HAP-1 (cell line): ENCODE results near the gene RXYLT1.
"Not testable (repeated sequence)": the region's sequence is repeated elsewhere in the genome, so short reads cannot be mapped to it uniquely, and the experiment has no call there.

ENCODE experiments used
- DNase-seq, 2 experiments: peaks; one replicate each; pipeline ENCODE4 v3.0.0-alpha.2; 2016 to 2020; ENCODE audit warnings: low spot score in 2 of 2
- H3K27me3 ChIP-seq: fragments of 250-450 bp; sonication (Bioruptor Pico); 2 replicates; pipeline ENCODE4 v1.5.1; 2020; ENCODE audit warnings: low read depth, mild to moderate bottlenecking, moderate library complexity
- H3K36me3 ChIP-seq: fragments of 250-450 bp; sonication (Bioruptor Pico); replicated peaks from 2 replicates; pipeline ENCODE4 v1.5.1; 2020; ENCODE audit warnings: mild to moderate bottlenecking
- H3K4me1 ChIP-seq: fragments of 250-450 bp; sonication (Bioruptor Pico); 2 replicates; pipeline ENCODE4 v1.5.1; 2020; ENCODE audit warnings: mild to moderate bottlenecking
- H3K4me3 ChIP-seq: fragments of 250-450 bp; sonication (Bioruptor Pico); 2 replicates; pipeline ENCODE4 v1.5.1; 2020; ENCODE audit warnings: mild to moderate bottlenecking, moderate library complexity
- H3K9me3 ChIP-seq: fragments of 250-450 bp; sonication (Bioruptor Pico); 2 replicates; pipeline ENCODE4 v1.5.1; 2020; ENCODE audit warnings: mild to moderate bottlenecking, moderate library complexity
- in situ Hi-C: fragments of 300-500 bp; cut with MboI; formaldehyde crosslinking; loops from 3 replicates; pipeline ENCODE4 v1.14.3; 2020; ENCODE audit warnings: low sequenced_read_pairs, inconsistent platforms, mixed read lengths

Gene RXYLT1

DNA sequence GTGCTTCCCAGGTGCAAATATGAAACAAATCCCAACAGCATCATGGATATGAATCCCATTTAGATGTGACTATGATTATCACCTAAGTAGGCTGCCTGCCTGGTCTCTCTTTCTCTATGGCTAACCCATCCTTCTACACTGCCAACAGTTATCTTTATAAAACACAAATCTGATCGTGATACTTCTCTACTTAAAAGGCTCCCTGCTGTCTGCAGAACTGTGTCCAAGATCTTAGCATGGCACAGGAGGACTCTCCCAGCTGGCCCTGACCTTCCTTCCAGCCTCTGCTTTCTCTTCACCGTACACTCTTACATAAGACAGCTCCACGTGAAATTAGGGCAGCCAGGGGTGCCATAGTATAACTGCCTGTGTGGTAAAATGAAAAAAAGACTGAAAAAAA lies 61.3 kb downstream of the RXYLT1 start:
- no peak overlapping the region for H3K4me3 ChIP-seq
- no peak for DNase-seq
- H3K4me1 ChIP-seq: peaks cover 6% of the 10 kb centered on the region
- H3K36me3 ChIP-seq: no peaks in the 10 kb centered on the region
- no peaks in the 10 kb centered on the region for H3K27me3 ChIP-seq
- no peaks in the 10 kb centered on the region for H3K9me3 ChIP-seq
- in situ Hi-C loops: loop anchor here (25.0 kb wide), 2 partner anchors 1254 to 1404 kb away; no protein-coding TSS in a partner anchor

DNA sequence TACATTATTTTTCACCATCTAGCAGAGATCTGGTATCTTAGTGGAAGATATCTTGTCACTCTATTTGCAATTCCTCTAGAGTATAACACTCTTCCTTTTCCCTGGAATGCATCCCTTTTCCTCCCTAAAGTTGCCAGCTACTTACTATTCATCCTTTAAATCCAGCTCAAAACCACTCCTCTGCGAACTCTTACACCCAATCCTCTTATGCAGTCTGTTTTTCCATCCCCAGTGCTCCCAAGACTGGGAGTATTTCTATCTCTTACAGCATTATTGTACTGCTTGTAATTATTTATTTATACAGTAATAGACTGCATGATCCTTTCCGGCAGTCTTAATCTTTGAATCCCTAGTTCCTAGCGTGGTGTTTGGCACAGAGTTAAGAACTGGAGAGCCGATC lies 61.9 kb downstream of the RXYLT1 start:
- H3K4me1 ChIP-seq: peaks cover 10% of the 10 kb centered on the region
- H3K9me3 ChIP-seq: no peaks in the 10 kb centered on the region
- H3K36me3 ChIP-seq: no peaks in the 10 kb centered on the region
- no peak overlapping the region for H3K4me3 ChIP-seq
- DNase-seq: no peak
- in situ Hi-C loops: loop anchor here (25.0 kb wide), 2 partner anchors 1254 to 1404 kb away; no protein-coding TSS in a partner anchor
- no peaks in the 10 kb centered on the region for H3K27me3 ChIP-seq

DNA sequence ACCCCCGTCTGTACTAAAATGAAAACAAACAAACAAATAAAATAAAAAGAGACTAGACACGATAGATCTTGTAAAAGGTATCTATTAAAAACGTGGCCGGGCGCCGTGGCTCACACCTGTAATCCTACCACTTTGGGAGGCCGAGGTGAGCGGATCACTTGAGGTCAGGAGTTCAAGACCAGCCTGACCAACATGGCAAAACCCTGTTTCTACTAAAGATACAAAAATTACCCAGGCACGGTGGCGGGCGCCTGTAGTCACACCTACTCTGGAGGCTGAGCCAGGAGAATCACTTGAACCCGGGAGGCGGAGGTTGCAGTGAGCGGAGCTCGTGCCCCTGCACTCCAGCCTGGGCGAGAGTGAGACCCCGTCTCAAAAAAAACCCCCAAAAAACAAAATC lies 63.0 kb downstream of the RXYLT1 start:
- in situ Hi-C loops: loop anchor here (25.0 kb wide), 2 partner anchors 1255 to 1405 kb away; no protein-coding TSS in a partner anchor
- H3K4me1 ChIP-seq, DNase-seq, H3K4me3 ChIP-seq, H3K27me3 ChIP-seq, H3K36me3 ChIP-seq, H3K9me3 ChIP-seq: not testable (repeated sequence)

DNA sequence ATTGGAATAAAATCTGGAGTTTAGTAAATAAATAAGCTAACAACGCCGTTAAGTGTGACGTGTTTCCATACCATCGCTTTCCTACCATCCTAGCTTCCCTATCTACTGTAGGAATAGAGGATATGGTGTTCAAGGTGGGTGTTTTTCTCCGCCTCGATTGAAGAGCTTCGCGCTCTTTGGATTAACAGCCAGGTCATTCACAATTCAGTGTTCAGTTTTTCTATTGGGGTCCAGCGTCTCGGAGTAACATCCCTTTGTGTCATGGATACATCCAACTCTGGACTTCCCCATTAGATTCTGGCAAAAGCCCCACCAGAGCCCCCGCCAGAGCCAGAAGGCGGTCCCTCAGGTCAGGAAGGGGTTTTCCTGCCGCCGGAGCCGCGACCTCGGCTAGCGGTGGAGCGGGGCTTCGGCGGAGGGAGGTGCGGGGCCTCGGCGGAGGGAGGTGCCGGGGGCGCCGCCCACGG lies 63.6 kb downstream of the RXYLT1 start:
- in situ Hi-C loops: loop anchor here (25.0 kb wide), 2 partner anchors 1256 to 1406 kb away; no protein-coding TSS in a partner anchor
- Histone ChIP-seq H3K4me3 (peak overlapping the region; percentile 84), H3K9me3 (no peaks in the 10 kb centered on the region), H3K4me1 (peaks cover 10% of the 10 kb centered on the region), H3K27me3 (no peaks in the 10 kb centered on the region), H3K36me3 (no peaks in the 10 kb centered on the region)
- no peak for DNase-seq

DNA sequence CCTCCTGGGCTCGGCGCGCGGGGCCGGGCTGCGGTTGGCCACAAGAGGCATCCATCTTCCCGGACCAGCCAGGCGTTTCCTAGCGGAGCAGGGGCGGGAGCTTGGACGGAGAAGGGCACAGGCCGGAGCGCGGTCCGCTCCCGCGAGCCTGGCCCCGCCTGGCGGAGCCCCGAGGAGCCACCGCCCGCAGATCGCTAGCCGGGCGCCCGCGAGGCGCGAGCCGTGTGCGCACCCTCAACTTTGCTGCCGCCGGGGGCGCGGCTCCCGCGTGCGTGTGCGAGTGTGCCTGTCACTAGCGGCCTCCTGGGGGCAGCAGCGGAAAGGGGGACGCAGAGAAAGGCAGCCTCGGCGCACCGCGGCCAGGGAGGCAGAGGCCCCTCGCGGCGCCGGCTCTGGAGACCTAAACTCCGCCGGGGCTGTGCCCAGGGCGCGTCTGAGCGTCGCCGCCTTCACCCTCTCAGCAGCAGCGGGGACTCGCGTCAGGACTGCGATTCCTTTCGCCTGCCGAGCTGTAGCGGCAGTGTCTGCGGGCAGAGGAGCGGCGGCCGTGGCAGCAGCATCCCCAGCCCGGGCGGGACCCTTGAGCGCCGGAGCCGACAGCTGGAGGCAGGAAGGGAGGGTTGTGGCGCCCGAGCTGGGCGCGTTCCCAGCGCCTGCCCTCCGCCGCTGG lies 64.1 kb downstream of the RXYLT1 start:
- Histone ChIP-seq H3K9me3 (no peaks in the 10 kb centered on the region), H3K4me1 (peaks cover 11% of the 10 kb centered on the region), H3K27me3 (no peaks in the 10 kb centered on the region), H3K4me3 (peak overlapping the region; percentile 84), H3K36me3 (no peaks in the 10 kb centered on the region)
- DNase-seq: peak; percentile 90 to 92
- in situ Hi-C loops: loop anchor here (25.0 kb wide), 2 partner anchors 1257 to 1407 kb away; no protein-coding TSS in a partner anchor

DNA sequence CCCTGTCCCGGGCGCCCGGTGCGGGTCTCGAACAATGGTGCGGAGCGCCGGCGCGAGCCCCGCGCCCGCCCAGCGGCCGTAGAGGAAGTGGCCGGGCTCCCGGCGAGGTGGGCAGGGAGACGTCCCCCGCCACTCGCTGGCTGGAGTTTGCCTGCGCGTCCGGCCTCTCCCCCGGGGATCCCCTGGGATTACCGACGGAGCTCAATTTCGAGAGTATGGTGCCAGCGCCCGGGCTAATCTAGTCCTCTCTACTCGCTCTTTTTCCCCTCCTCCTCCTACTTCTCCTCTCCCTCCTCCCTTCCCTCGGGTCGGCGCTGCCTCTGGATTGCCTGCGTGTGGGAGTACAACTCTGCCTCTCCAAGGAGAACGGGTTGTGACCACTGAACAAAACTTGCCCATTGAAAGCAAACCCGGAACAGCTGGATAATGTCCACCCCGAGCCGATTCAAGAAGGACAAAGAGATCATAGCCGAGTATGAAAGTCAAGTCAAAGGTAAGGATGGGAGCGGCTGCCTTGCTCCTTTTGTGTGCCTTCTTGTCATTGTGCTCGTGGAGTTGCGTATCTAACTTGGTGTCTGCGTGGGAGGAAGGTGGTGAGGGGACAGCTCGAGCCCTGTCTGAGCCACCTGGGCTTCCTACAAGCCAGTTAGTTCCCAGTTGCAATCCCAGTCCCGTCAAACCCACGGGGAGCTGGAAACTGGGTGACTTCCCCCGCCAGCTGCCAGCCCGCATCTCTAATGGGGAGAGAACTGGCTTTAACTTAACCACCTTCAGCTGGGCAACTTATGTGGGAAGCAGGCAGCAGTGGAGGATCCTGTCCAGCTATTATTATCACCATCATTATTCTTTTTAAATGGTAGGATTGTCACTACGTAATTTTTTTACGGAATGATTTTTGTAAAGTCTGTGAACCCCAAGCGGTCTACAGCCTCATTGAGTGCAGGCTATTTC lies 65.0 kb downstream of the RXYLT1 start, which contains the start of gene SRGAP1:
Gene SRGAP1, plus strand, starts transcription at position 310 of the 951 bp plus-strand sequence. Its CDS starts 117 bp downstream, at position 427.
- H3K27me3 ChIP-seq: no peaks in the 10 kb centered on the region
- in situ Hi-C loops: loop anchor here (25.0 kb wide), 2 partner anchors 1257 to 1407 kb away; no protein-coding TSS in a partner anchor
- H3K4me3 ChIP-seq: peak within 1 kb of the TSS; percentile 84
- peak; percentile 43 to 77 for DNase-seq
- H3K9me3 ChIP-seq: no peaks in the 10 kb centered on the region
- H3K36me3 ChIP-seq: no peaks in the 10 kb centered on the region
- H3K4me1 ChIP-seq: peaks cover 15% of the 10 kb centered on the region

DNA sequence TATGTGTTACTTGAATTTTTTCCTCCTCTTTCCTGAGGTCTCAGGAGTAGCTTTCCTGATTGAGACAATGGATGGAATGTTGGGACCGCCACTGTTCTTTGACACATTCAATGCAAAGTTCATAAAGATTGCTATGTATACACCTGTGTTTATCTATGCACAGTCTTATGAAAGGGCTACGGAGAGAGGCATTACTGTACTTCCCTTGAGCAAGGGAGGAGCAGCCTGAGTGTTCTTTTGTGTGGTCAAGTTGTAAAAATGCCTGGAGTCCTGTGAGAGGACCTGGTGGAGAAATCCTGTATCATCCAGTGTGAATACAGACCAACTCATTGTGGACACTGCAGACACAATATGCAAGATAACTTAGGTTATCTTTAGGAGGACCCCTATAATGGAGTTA lies 66.0 kb downstream of the RXYLT1 start:
- Histone ChIP-seq H3K4me3 (peak overlapping the region; percentile 84), H3K4me1 (peaks cover 17% of the 10 kb centered on the region), H3K9me3 (no peaks in the 10 kb centered on the region), H3K36me3 (no peaks in the 10 kb centered on the region), H3K27me3 (no peaks in the 10 kb centered on the region)
- in situ Hi-C loops: loop anchor here (25.0 kb wide), 2 partner anchors 1258 to 1408 kb away; no protein-coding TSS in a partner anchor
- peak; percentile 63 to 82 for DNase-seq

DNA sequence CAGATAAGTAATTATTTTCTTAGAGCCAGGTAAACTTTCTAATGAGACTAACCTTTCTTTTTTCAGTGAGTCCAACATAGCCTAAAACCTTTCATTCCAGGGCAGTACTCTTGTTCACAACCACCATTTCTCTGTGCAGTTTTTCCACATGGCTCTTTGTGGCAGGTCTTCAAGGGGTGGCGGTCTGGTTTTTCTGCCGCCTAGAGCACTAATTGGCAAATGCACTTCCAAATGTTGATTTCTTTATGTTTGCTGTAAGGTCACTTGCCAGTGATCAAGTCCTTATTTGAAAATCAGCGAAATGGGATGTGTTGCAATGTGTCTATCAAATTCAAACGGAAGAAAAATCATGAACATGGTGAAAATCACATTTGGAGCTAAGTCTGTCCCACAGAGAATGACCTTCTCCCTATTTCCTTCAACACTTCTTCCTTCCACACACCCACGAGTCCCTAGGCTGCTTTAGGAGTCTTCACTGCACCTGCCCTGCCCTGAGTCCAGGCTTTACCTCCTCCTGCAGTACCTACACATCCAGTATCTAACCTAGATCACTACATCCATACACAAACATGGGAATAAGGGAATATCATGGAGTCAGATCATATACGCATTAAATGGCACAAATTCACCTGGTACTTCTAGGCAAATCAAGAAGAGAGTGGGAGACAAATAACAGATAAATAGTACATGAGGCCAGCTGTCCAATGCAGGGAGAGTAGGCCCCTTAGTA lies 66.7 kb downstream of the RXYLT1 start:
- Histone ChIP-seq H3K36me3 (no peaks in the 10 kb centered on the region), H3K9me3 (no peaks in the 10 kb centered on the region), H3K27me3 (no peaks in the 10 kb centered on the region), H3K4me3 (peak overlapping the region; percentile 84), H3K4me1 (peaks cover 17% of the 10 kb centered on the region)
- no peak for DNase-seq
- in situ Hi-C loops: loop anchor here (25.0 kb wide), 2 partner anchors 1259 to 1409 kb away; no protein-coding TSS in a partner anchor

DNA sequence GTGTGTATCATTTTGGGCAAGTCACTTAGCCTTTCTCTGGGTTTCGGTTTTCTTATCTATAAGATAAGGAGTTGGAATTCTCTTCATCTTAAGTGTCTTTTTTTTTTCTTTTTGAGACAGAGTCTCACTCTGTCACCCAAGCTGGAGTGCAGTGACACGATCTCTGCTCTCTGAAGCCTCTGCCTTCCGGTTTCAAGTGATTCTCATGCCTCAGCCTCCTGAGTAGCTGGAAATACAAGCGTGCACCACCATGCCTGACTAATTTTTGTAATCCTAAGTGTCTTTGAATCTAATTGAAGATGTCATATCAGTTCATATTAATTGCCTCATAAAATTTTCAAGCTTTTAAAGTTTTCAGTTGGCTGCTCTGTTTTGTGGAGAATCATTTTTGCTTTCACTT lies 68.7 kb downstream of the RXYLT1 start:
- no peak for DNase-seq
- Histone ChIP-seq H3K27me3 (no peaks in the 10 kb centered on the region), H3K4me1 (peaks cover 27% of the 10 kb centered on the region), H3K36me3 (no peaks in the 10 kb centered on the region), H3K9me3 (no peaks in the 10 kb centered on the region), H3K4me3 (no peak overlapping the region)
- in situ Hi-C loops: loop anchor here (25.0 kb wide), 2 partner anchors 1261 to 1411 kb away; no protein-coding TSS in a partner anchor

DNA sequence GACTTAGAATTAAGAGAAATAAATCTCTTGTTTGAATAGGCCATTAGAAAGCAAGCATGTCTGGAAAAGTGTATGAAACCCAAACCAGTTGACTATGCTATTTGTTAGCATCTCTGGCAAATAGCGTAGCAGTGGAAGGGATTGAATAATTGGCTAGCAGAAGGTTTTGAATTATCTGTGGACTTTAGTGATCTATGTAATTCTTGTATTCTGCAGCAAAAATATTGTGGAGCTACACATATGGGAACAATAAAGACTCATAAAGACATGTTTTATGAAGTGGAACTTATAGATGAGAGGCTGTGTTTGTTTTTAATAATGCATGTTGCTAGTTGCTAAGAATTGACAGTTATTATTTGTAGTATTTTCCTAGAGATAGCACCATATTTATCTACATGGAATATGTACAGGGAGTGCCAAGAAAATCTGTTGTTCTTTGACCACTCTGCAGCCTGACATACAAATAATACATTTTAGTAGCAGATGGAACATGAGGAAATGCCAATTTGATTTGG lies 69.5 kb downstream of the RXYLT1 start:
- Histone ChIP-seq H3K36me3 (no peaks in the 10 kb centered on the region), H3K9me3 (no peaks in the 10 kb centered on the region), H3K4me3 (no peak overlapping the region), H3K27me3 (no peaks in the 10 kb centered on the region), H3K4me1 (peaks cover 28% of the 10 kb centered on the region)
- DNase-seq: no peak
- in situ Hi-C loops: loop anchor here (25.0 kb wide), 2 partner anchors 1262 to 1412 kb away; no protein-coding TSS in a partner anchor

DNA sequence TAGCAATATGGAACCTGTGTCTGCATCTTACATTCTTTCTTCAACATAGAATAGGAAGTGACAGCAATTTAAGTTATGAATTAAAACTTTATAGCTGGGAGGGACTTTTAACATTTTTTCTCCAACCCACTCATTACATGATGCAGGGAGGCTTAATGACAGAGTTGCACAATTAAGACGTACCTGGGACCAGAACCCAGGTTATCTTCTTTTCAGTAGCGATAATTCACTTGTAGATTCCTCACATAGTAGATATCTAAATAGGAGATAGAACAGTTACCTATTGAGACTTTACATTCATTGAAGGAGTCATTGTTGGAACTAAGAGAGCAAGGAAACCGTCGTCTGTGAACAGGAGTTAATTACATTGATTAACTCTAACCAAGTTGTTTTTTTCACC lies 69.9 kb downstream of the RXYLT1 start:
- Histone ChIP-seq H3K36me3 (no peaks in the 10 kb centered on the region), H3K27me3 (no peaks in the 10 kb centered on the region), H3K4me1 (peaks cover 28% of the 10 kb centered on the region), H3K9me3 (no peaks in the 10 kb centered on the region), H3K4me3 (no peak overlapping the region)
- in situ Hi-C loops: loop anchor here (25.0 kb wide), 2 partner anchors 1262 to 1412 kb away; no protein-coding TSS in a partner anchor
- no peak for DNase-seq

DNA sequence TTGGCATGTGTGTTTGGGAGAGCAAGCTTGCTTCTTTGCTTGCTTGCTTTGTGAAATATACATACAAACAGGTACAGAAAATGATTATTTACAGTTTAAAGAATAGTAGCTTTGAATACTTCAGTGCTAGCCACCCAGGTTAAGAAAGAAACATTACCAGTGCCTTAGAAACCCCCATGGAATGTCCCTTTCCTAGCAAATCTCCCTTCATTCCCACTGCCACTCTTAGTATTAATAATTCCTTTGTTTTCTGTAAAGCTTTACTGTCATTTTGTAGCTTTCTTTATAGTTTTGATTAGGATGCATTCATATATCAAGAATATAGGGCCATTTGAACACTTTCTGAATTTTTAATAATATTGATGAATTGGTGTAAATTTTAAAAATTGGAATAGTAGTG lies 74.3 kb downstream of the RXYLT1 start:
- Histone ChIP-seq H3K4me3 (no peak overlapping the region), H3K36me3 (no peaks in the 10 kb centered on the region), H3K4me1 (peaks cover 23% of the 10 kb centered on the region), H3K27me3 (no peaks in the 10 kb centered on the region), H3K9me3 (no peaks in the 10 kb centered on the region)
- DNase-seq: no peak
- in situ Hi-C loops: no loop called here

DNA sequence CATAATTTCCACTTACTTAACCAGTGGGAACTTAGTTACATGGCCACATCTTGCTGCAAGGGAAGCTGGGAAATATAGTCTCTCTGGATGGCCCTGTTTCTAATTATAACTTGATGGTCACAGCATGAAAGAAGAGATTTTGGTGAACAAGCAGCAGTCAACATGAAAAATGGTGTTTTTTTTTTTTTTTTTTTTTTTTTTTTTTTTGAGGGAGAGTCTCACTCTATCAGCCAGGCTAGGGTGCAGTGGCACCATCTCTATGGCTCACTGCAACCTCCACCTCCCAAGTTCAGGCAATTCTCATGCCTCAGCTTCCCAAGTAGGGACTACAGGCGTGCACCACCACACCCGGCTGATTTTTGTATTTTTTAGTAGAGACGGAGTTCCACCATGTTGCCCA lies 75.6 kb downstream of the RXYLT1 start:
- in situ Hi-C loops: no loop called here
- H3K4me3 ChIP-seq: no peak overlapping the region

More for the DNA sequence above, 75.6 kb downstream of the RXYLT1 start:
- no peak for DNase-seq
- H3K36me3 ChIP-seq: no peaks in the 10 kb centered on the region
- no peaks in the 10 kb centered on the region for H3K9me3 ChIP-seq
- peaks cover 18% of the 10 kb centered on the region for H3K4me1 ChIP-seq
- H3K27me3 ChIP-seq: no peaks in the 10 kb centered on the region
